ENCODE results near the gene GPC6. TPM values are rescaled to one million over a fixed set of nuclear protein-coding genes. Genes with fewer than 3 reads are reported as not detected.

Gene GPC6
- total and polyA plus RNA-seq, 2 experiments from 2014 or later = 26.0 to 92.8 TPM

GRCh38 chr13:93865235-93865634, 638.6 kb downstream of the GPC6 start:
- H3K27me3 ChIP-seq = no peaks in the 10 kb centered on the region
- no peak overlapping the region for H2AFZ ChIP-seq
- H3K4me1 ChIP-seq (ENCODE audit: insufficient read depth) = peaks cover 9% of the 10 kb centered on the region
- no peaks in the 10 kb centered on the region for H4K20me1 ChIP-seq (ENCODE audit: insufficient read depth, poor library complexity, severe bottlenecking)
- H3K79me2 ChIP-seq = no peaks in the 10 kb centered on the region
- no peak overlapping the region for H3K4me3 ChIP-seq
- no peak overlapping the region for H3K4me2 ChIP-seq
- no peak for DNase-seq (ENCODE audit: low spot score)
- WGBS (ENCODE audit: low lambda C conversion rate, missing lambda C conversion rate) = 61% methylated on average over 3 of the region's 3 CpGs
- TF ChIP-seq EZH2 (IDR thresholded peaks at IDR 0.05; ENCODE audit: borderline replicate concordance) = no peak
- TF ChIP-seq EZH2phosphoT487 (IDR thresholded peaks at IDR 0.05; ENCODE audit: low read depth, severe bottlenecking, unreplicated experiment) = no peak
- no peak for TF ChIP-seq CTCF (IDR thresholded peaks at IDR 0.05; ENCODE audit: poor library complexity)
- H3K27ac ChIP-seq = no peak overlapping the region
- H3K9me3 ChIP-seq (ENCODE audit: low read depth) = no peaks in the 10 kb centered on the region
- no peaks in the 10 kb centered on the region for H3K36me3 ChIP-seq (replicated peaks; ENCODE audit: insufficient read depth, low read depth)
- H3K9me2 ChIP-seq (replicated peaks; ENCODE audit: insufficient read depth) = no peaks in the 10 kb centered on the region

- Histone ChIP-seq H3K4me2 (no peak overlapping the region), H3K79me2 (no peaks in the 10 kb centered on the region), H3K9me3 (ENCODE audit: low read depth) (no peaks in the 10 kb centered on the region), H3K27ac (no peak overlapping the region), H3K36me3 (replicated peaks; ENCODE audit: insufficient read depth, low read depth) (no peaks in the 10 kb centered on the region), H2AFZ (no peak overlapping the region), H3K27me3 (no peaks in the 10 kb centered on the region), H3K4me3 (no peak overlapping the region), H3K9me2 (replicated peaks; ENCODE audit: insufficient read depth) (no peaks in the 10 kb centered on the region), H3K4me1 (ENCODE audit: insufficient read depth) (peaks cover 5% of the 10 kb centered on the region), H4K20me1 (ENCODE audit: insufficient read depth, poor library complexity, severe bottlenecking) (no peaks in the 10 kb centered on the region)
- WGBS (ENCODE audit: low lambda C conversion rate, missing lambda C conversion rate) = 90% methylated on average over 3 of the region's 3 CpGs
- TF ChIP-seq EZH2phosphoT487 (IDR thresholded peaks at IDR 0.05; ENCODE audit: low read depth, severe bottlenecking, unreplicated experiment) (no peak), CTCF (IDR thresholded peaks at IDR 0.05; ENCODE audit: poor library complexity) (no peak), EZH2 (IDR thresholded peaks at IDR 0.05; ENCODE audit: borderline replicate concordance) (no peak)
- no peak for DNase-seq (ENCODE audit: low spot score)
These were observed 640.9 kb downstream of the GPC6 start for GRCh38 chr13:93867481-93867880.

- Histone ChIP-seq H3K27ac (no peak overlapping the region), H3K9me3 (ENCODE audit: low read depth) (no peaks in the 10 kb centered on the region), H3K4me1 (ENCODE audit: insufficient read depth) (no peaks in the 10 kb centered on the region), H3K27me3 (no peaks in the 10 kb centered on the region), H2AFZ (no peak overlapping the region), H4K20me1 (ENCODE audit: insufficient read depth, poor library complexity, severe bottlenecking) (no peaks in the 10 kb centered on the region), H3K4me3 (no peak overlapping the region), H3K4me2 (no peak overlapping the region), H3K79me2 (no peaks in the 10 kb centered on the region), H3K36me3 (replicated peaks; ENCODE audit: insufficient read depth, low read depth) (no peaks in the 10 kb centered on the region), H3K9me2 (replicated peaks; ENCODE audit: insufficient read depth) (no peaks in the 10 kb centered on the region)
- 80% methylated on average over 2 of the region's 2 CpGs for WGBS (ENCODE audit: low lambda C conversion rate, missing lambda C conversion rate)
- no peak for DNase-seq (ENCODE audit: low spot score)
- no peak for TF ChIP-seq EZH2phosphoT487 (IDR thresholded peaks at IDR 0.05; ENCODE audit: low read depth, severe bottlenecking, unreplicated experiment)
- TF ChIP-seq EZH2 (IDR thresholded peaks at IDR 0.05; ENCODE audit: borderline replicate concordance) = no peak
- TF ChIP-seq CTCF (IDR thresholded peaks at IDR 0.05; ENCODE audit: poor library complexity) = no peak
These were observed 645.8 kb downstream of the GPC6 start for GRCh38 chr13:93872376-93872775.
